GM19467 (cell line): ENCODE measurements around the gene TMIGD1.

Experiments
- ATAC-seq: cut with Tn5 transposase; IDR thresholded peaks from one replicate; pipeline ENCODE4 v1.9.1; 2021; ENCODE audit warnings: mild to moderate bottlenecking, moderate library complexity; ENCODE audit not compliant: unreplicated experiment

Gene TMIGD1

GRCh38 chr17:30290696-30291542 lies 42.9 kb downstream of the TMIGD1 start:
- peak; percentile 30 for ATAC-seq

DNA sequence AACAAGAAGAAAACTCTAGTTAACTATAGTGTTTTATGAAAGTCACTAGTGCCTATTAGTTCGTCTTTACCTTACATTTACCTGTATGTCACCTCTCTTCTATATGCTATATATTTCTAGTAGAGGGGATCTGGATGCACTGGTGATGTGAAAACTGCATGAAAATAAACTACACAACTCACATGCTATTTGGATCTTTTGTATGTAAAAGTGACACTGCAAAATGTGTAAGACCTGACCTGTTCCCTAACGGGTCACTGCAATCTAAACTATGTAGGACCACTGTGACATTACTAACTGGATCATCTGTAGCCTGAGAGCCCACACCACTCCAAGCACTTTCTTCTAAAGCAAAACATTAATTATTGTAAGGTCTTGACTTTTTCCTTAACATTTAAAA lies 43.8 kb downstream of the TMIGD1 start:
- ATAC-seq = no peak

GRCh38 chr17:30279156-30279555 lies 54.7 kb downstream of the TMIGD1 start:
- ATAC-seq = no peak

- no peak for ATAC-seq
Observed at GRCh38 chr17:30278032-30278431, 55.8 kb downstream of the TMIGD1 start.

- no peak for ATAC-seq
Observed at GRCh38 chr17:30275911-30276310, 57.9 kb downstream of the TMIGD1 start.

GRCh38 chr17:30274887-30275286 lies 59.0 kb downstream of the TMIGD1 start:
- no peak for ATAC-seq

GRCh38 chr17:30273373-30273772 lies 60.5 kb downstream of the TMIGD1 start:
- no peak for ATAC-seq

DNA sequence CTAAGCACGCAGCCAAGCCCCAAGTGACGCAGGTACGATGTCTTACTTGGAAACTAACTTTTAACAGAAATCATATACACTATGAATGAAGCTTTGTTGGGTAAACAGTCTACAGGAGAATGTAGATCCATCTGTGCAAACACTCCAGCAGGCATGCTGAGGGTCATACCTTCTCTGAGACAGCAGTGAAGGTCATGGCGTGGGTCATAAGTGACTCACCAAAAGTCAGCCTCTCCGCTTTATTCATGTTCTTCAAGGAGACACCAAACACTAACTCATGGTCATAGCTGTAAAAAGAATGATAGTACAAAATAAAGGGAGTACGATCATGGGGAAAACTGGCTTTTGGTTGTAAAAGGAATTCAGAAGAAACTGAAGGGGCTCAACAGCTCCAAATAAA lies 62.8 kb downstream of the TMIGD1 start:
- no peak for ATAC-seq

GRCh38 chr17:30267625-30268024 lies 66.2 kb downstream of the TMIGD1 start:
- ATAC-seq = no peak
